Measurements from ENCODE around the gene CCDC40. TPM values are rescaled to one million over a fixed set of nuclear protein-coding genes. Genes with fewer than 3 reads are reported as not detected.

CCDC40 gene
- total RNA-seq, 2 donors from 2014 or later: 11.8 to 19.7 TPM

GRCh38 chr17:80096561-80097021 lies 60.1 kb downstream of the CCDC40 start:
- DNase-seq (ENCODE audit: low spot score): no peak
- no peaks in the 10 kb centered on the region for H3K4me1 ChIP-seq (replicated peaks)
- H3K27ac ChIP-seq: no peak overlapping the region
- intact Hi-C loops (cut with DNase I): no loop called here
- TF ChIP-seq POLR2AphosphoS5 (IDR thresholded peaks at IDR 0.05): no peak
- TF ChIP-seq POLR2A (IDR thresholded peaks at IDR 0.05): no peak
- TF ChIP-seq CTCF (IDR thresholded peaks at IDR 0.05): no peak
- WGBS: 61% methylated on average over 12 of the region's 12 CpGs
- H3K9me3 ChIP-seq: no peaks in the 10 kb centered on the region
- H3K4me3 ChIP-seq: no peak overlapping the region
- no peaks in the 10 kb centered on the region for H3K27me3 ChIP-seq (replicated peaks; ENCODE audit: insufficient read depth)
- no peaks in the 10 kb centered on the region for H3K36me3 ChIP-seq

GRCh38 chr17:80097127-80097621 lies 60.7 kb downstream of the CCDC40 start:
- H3K4me3 ChIP-seq: no peak overlapping the region
- H3K27me3 ChIP-seq (replicated peaks; ENCODE audit: insufficient read depth): no peaks in the 10 kb centered on the region
- DNase-seq (ENCODE audit: low spot score): no peak
- H3K4me1 ChIP-seq (replicated peaks): no peaks in the 10 kb centered on the region
- 89% methylated on average over 17 of the region's 17 CpGs for WGBS
- H3K27ac ChIP-seq: no peak overlapping the region
- TF ChIP-seq POLR2AphosphoS5 (IDR thresholded peaks at IDR 0.05) (no peak), CTCF (IDR thresholded peaks at IDR 0.05) (no peak)
- H3K36me3 ChIP-seq: no peaks in the 10 kb centered on the region
- intact Hi-C loops (cut with DNase I): no loop called here
- H3K9me3 ChIP-seq: no peaks in the 10 kb centered on the region

- TF ChIP-seq CTCF (IDR thresholded peaks at IDR 0.05) (no peak), POLR2AphosphoS5 (IDR thresholded peaks at IDR 0.05) (no peak), POLR2A (IDR thresholded peaks at IDR 0.05) (no peak)
- Histone ChIP-seq H3K4me3 (no peak overlapping the region), H3K9me3 (no peaks in the 10 kb centered on the region), H3K27me3 (replicated peaks; ENCODE audit: insufficient read depth) (no peaks in the 10 kb centered on the region), H3K36me3 (no peaks in the 10 kb centered on the region), H3K4me1 (replicated peaks) (no peaks in the 10 kb centered on the region), H3K27ac (no peak overlapping the region)
- DNase-seq (ENCODE audit: low spot score): no peak
- 91% methylated on average over 23 of the region's 23 CpGs for WGBS
- intact Hi-C loops (cut with DNase I): no loop called here
Measured at GRCh38 chr17:80097844-80098691, 61.6 kb downstream of the CCDC40 start.

GRCh38 chr17:80099291-80100034 lies 63.0 kb downstream of the CCDC40 start:
- Histone ChIP-seq H3K9me3 (no peaks in the 10 kb centered on the region), H3K4me3 (no peak overlapping the region), H3K36me3 (no peaks in the 10 kb centered on the region), H3K27me3 (replicated peaks; ENCODE audit: insufficient read depth) (no peaks in the 10 kb centered on the region), H3K27ac (no peak overlapping the region), H3K4me1 (replicated peaks) (peaks cover 3% of the 10 kb centered on the region)
- TF ChIP-seq CTCF (IDR thresholded peaks at IDR 0.05): no peak
- TF ChIP-seq POLR2AphosphoS5 (IDR thresholded peaks at IDR 0.05): no peak
- intact Hi-C loops (cut with DNase I): loop anchor here (5.0 kb wide), 1 partner anchor 62 kb away; the partner anchor contains the start of genes CCDC40 and TBC1D16
- no peak for DNase-seq (ENCODE audit: low spot score)
- WGBS: 89% methylated on average over 27 of the region's 27 CpGs
